ENCODE results near the gene SLC47A1.
A peak's percentile ranks its signal among the peaks of the same experiment; 100 is the strongest.
"Not testable (repeated sequence)": the region's sequence is repeated elsewhere in the genome, so short reads cannot be mapped to it uniquely, and the experiment has no call there.

Gene SLC47A1

GRCh38 chr17:19533718-19534561, at the start of gene SLC47A1:
Gene SLC47A1, plus strand, starts transcription at chr17:19533854. Its CDS starts 86 bp downstream, at chr17:19533940.
- TF ChIP-seq POLR2A (IDR thresholded peaks at IDR 0.05; ENCODE audit: low read length) (no peak), GATA1 (IDR thresholded peaks at IDR 0.05; ENCODE audit: low read depth, low read length) (no peak)
- no peak for DNase-seq

- TF ChIP-seq POLR2A (IDR thresholded peaks at IDR 0.05; ENCODE audit: low read length): no peak
- TF ChIP-seq GATA1 (IDR thresholded peaks at IDR 0.05; ENCODE audit: low read depth, low read length): no peak
Observed at GRCh38 chr17:19485800-19486340, 47.8 kb upstream of the SLC47A1 start.

GRCh38 chr17:19486351-19487023, 47.2 kb upstream of the SLC47A1 start:
- no peak for DNase-seq
- no peak for TF ChIP-seq POLR2A (IDR thresholded peaks at IDR 0.05; ENCODE audit: low read length)
- no peak for TF ChIP-seq GATA1 (IDR thresholded peaks at IDR 0.05; ENCODE audit: low read depth, low read length)

More at GRCh38 chr17:19485800-19486340, 47.8 kb upstream of the SLC47A1 start:
- DNase-seq: no peak

GRCh38 chr17:19487024-19487600, 46.5 kb upstream of the SLC47A1 start:
- no peak for TF ChIP-seq POLR2A (IDR thresholded peaks at IDR 0.05; ENCODE audit: low read length)
- no peak for TF ChIP-seq GATA1 (IDR thresholded peaks at IDR 0.05; ENCODE audit: low read depth, low read length)
- DNase-seq: no peak

GRCh38 chr17:19492141-19492540, 41.5 kb upstream of the SLC47A1 start:
- no peak for TF ChIP-seq POLR2A (IDR thresholded peaks at IDR 0.05; ENCODE audit: low read length)
- no peak for TF ChIP-seq GATA1 (IDR thresholded peaks at IDR 0.05; ENCODE audit: low read depth, low read length)
- no peak for DNase-seq

GRCh38 chr17:19494961-19495806, 38.5 kb upstream of the SLC47A1 start:
- TF ChIP-seq POLR2A (IDR thresholded peaks at IDR 0.05; ENCODE audit: low read length) (no peak), GATA1 (IDR thresholded peaks at IDR 0.05; ENCODE audit: low read depth, low read length) (no peak)
- DNase-seq: no peak

GRCh38 chr17:19495828-19496528, 37.7 kb upstream of the SLC47A1 start:
- TF ChIP-seq POLR2A (IDR thresholded peaks at IDR 0.05; ENCODE audit: low read length) (no peak), GATA1 (IDR thresholded peaks at IDR 0.05; ENCODE audit: low read depth, low read length) (no peak)
- DNase-seq: no peak

GRCh38 chr17:19497624-19498023, 36.0 kb upstream of the SLC47A1 start:
- DNase-seq: no peak
- no peak for TF ChIP-seq GATA1 (IDR thresholded peaks at IDR 0.05; ENCODE audit: low read depth, low read length)
- no peak for TF ChIP-seq POLR2A (IDR thresholded peaks at IDR 0.05; ENCODE audit: low read length)

- TF ChIP-seq POLR2A (IDR thresholded peaks at IDR 0.05; ENCODE audit: low read length) (no peak), GATA1 (IDR thresholded peaks at IDR 0.05; ENCODE audit: low read depth, low read length) (no peak)
Observed at GRCh38 chr17:19501219-19501618, 32.4 kb upstream of the SLC47A1 start.

GRCh38 chr17:19502517-19502916, 31.1 kb upstream of the SLC47A1 start:
- no peak for TF ChIP-seq GATA1 (IDR thresholded peaks at IDR 0.05; ENCODE audit: low read depth, low read length)
- TF ChIP-seq POLR2A (IDR thresholded peaks at IDR 0.05; ENCODE audit: low read length): no peak
- no peak for DNase-seq

More at GRCh38 chr17:19501219-19501618, 32.4 kb upstream of the SLC47A1 start:
- DNase-seq: no peak

- not testable (repeated sequence) for DNase-seq
Observed at GRCh38 chr17:19505561-19505960, 28.1 kb upstream of the SLC47A1 start.

GRCh38 chr17:19507775-19508576, 25.7 kb upstream of the SLC47A1 start:
- DNase-seq: peak; percentile 74 to 93
- TF ChIP-seq GATA1 (IDR thresholded peaks at IDR 0.05; ENCODE audit: low read depth, low read length): no peak
- no peak for TF ChIP-seq POLR2A (IDR thresholded peaks at IDR 0.05; ENCODE audit: low read length)
